ENCODE results near the gene STK35. TPM values are rescaled to one million over a fixed set of nuclear protein-coding genes. Genes with fewer than 3 reads are reported as not detected.

STK35 gene
- total RNA-seq, 4 donors from 2014 or later: 15.6 to 20.3 (median 17.9) TPM

GRCh38 chr20:2127238-2127637, 25.6 kb downstream of the STK35 start:
- H3K9me3 ChIP-seq: no peaks in the 10 kb centered on the region
- 88 to 89% methylated on average over 1 of the region's 1 CpG for WGBS, 2 donors
- H3K36me3 ChIP-seq: no peaks in the 10 kb centered on the region
- no peak for DNase-seq
- TF ChIP-seq POLR2A (IDR thresholded peaks at IDR 0.05) (no peak), CTCF (IDR thresholded peaks at IDR 0.05) (no peak)
- H3K27ac ChIP-seq: no peak overlapping the region
- intact Hi-C loops (cut with DNase I): no loop called here
- H3K27me3 ChIP-seq: no peaks in the 10 kb centered on the region
- H3K4me3 ChIP-seq (replicated peaks in 1 of 3): no peak overlapping the region
- H3K4me1 ChIP-seq: peaks cover 0 to 33% of the 10 kb centered on the region in 2 donors

- WGBS, 2 donors: 85 to 90% methylated on average over 6 of the region's 6 CpGs
- H3K4me1 ChIP-seq: peaks cover 9 to 38% of the 10 kb centered on the region in 2 donors
- H3K27ac ChIP-seq: no peak overlapping the region
- TF ChIP-seq POLR2A (IDR thresholded peaks at IDR 0.05): no peak
- no peak for TF ChIP-seq CTCF (IDR thresholded peaks at IDR 0.05)
- DNase-seq: no peak
- intact Hi-C loops (cut with DNase I): no loop called here
- no peak overlapping the region for H3K4me3 ChIP-seq (replicated peaks in 1 of 3)
- H3K27me3 ChIP-seq: no peaks in the 10 kb centered on the region
- H3K9me3 ChIP-seq: no peaks in the 10 kb centered on the region
- H3K36me3 ChIP-seq: no peaks in the 10 kb centered on the region
These were observed 26.9 kb downstream of the STK35 start for GRCh38 chr20:2128542-2128941.

DNA sequence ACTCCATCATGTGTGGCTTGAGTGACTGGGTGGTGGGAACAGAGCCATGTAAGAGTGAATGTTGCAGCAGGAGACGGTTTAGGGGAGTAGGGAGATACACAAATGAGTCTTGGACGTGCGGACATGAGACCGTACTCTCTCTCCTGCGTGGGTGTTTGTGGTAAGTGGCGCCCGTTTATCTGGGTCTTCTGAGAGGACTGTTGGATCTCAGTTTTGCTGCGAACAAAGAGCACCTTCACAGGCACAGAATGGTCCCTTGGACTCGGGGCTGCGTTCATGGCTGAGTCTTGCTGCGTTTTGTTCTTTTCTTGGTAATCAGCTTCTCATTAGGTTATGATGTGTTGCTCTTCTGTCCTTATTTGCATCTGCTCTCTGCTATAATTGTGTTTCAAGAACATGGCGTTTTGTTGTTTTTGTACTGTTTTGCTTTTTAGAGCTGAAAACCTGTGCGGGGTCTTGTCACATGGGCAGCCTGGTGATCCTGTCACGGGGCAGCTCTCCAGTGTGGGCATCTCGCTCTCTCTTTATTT, 28.5 kb downstream of the STK35 start:
- Histone ChIP-seq H3K9me3 (no peaks in the 10 kb centered on the region), H3K27me3 (no peaks in the 10 kb centered on the region), H3K4me1 (peaks cover 17 to 54% of the 10 kb centered on the region in 2 donors), H3K36me3 (no peaks in the 10 kb centered on the region), H3K4me3 (replicated peaks in 1 of 3) (no peak overlapping the region), H3K27ac (no peak overlapping the region)
- intact Hi-C loops (cut with DNase I): no loop called here
- TF ChIP-seq POLR2A (IDR thresholded peaks at IDR 0.05): no peak
- no peak for TF ChIP-seq CTCF (IDR thresholded peaks at IDR 0.05)
- 87 to 89% methylated on average over 15 of the region's 15 CpGs for WGBS, 2 donors
- no peak for DNase-seq

GRCh38 chr20:2130683-2131082, 29.1 kb downstream of the STK35 start:
- 87 to 88% methylated on average over 9 of the region's 9 CpGs for WGBS, 2 donors
- Histone ChIP-seq H3K27ac (no peak overlapping the region), H3K4me3 (replicated peaks in 1 of 3) (no peak overlapping the region), H3K9me3 (no peaks in the 10 kb centered on the region), H3K27me3 (no peaks in the 10 kb centered on the region), H3K4me1 (peaks cover 17 to 60% of the 10 kb centered on the region in 2 donors), H3K36me3 (no peaks in the 10 kb centered on the region)
- no peak for DNase-seq
- intact Hi-C loops (cut with DNase I): no loop called here
- TF ChIP-seq CTCF (IDR thresholded peaks at IDR 0.05): no peak
- TF ChIP-seq POLR2A (IDR thresholded peaks at IDR 0.05): no peak

GRCh38 chr20:2131366-2131765, 29.7 kb downstream of the STK35 start:
- TF ChIP-seq CTCF (IDR thresholded peaks at IDR 0.05) (no peak), POLR2A (IDR thresholded peaks at IDR 0.05) (no peak)
- H3K27me3 ChIP-seq: no peaks in the 10 kb centered on the region
- H3K4me1 ChIP-seq: peaks cover 17 to 65% of the 10 kb centered on the region in 2 donors
- H3K36me3 ChIP-seq: no peaks in the 10 kb centered on the region
- no peak for DNase-seq
- WGBS, 2 donors: 97 to 98% methylated on average over 3 of the region's 3 CpGs
- no peaks in the 10 kb centered on the region for H3K9me3 ChIP-seq
- H3K4me3 ChIP-seq (replicated peaks in 1 of 3): no peak overlapping the region
- intact Hi-C loops (cut with DNase I): no loop called here
- no peak overlapping the region for H3K27ac ChIP-seq
